KOPT-K1 (cell line): ENCODE measurements around the gene SLC25A33.

ENCODE experiments used
- H3K27ac ChIP-seq: fragments of 200-600 bp; sonication (generic); 2 replicates; pipeline ENCODE4 v1.5.1; 2016; ENCODE audit warnings: antibody characterized with exemption, mild to moderate bottlenecking, low read depth, low read length; ENCODE audit not compliant: poor library complexity, severe bottlenecking
- H3K36me3 ChIP-seq: fragments of 200-600 bp; sonication (generic); 2 replicates; pipeline ENCODE4 v1.5.1; 2017; ENCODE audit warnings: antibody characterized with exemption, mild to moderate bottlenecking, low read length, moderate library complexity; ENCODE audit not compliant: insufficient read depth
- H3K9me3 ChIP-seq: fragments of 200-600 bp; sonication (generic); 2 replicates; pipeline ENCODE4 v1.5.1; 2017; ENCODE audit warnings: antibody characterized with exemption, low read length, mild to moderate bottlenecking; ENCODE audit not compliant: insufficient read depth, poor library complexity, severe bottlenecking

Gene SLC25A33

DNA sequence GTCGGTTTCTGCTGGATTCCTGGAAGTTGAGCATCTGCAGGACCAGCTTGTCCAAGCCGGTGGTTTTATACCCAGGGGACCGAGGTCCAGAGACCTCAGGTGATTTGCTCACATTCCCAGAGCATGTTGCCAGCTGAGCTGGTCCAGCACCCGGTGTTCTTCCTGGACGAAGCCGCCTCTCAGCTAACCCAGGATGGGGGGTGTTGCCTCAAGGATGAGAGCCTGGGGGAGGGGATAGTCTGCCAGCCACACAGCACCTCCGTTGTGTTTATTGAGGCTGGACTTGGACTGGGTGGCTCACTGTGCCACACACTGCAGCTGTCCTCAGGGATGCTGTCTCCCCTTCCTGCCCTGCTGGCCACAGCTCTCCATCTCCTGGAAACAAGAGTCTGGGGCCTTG, 50.9 kb downstream of the SLC25A33 start:
- Histone ChIP-seq H3K36me3 (peaks cover 23% of the 10 kb centered on the region), H3K9me3 (no peaks in the 10 kb centered on the region), H3K27ac (peak overlapping the region; percentile 62)

DNA sequence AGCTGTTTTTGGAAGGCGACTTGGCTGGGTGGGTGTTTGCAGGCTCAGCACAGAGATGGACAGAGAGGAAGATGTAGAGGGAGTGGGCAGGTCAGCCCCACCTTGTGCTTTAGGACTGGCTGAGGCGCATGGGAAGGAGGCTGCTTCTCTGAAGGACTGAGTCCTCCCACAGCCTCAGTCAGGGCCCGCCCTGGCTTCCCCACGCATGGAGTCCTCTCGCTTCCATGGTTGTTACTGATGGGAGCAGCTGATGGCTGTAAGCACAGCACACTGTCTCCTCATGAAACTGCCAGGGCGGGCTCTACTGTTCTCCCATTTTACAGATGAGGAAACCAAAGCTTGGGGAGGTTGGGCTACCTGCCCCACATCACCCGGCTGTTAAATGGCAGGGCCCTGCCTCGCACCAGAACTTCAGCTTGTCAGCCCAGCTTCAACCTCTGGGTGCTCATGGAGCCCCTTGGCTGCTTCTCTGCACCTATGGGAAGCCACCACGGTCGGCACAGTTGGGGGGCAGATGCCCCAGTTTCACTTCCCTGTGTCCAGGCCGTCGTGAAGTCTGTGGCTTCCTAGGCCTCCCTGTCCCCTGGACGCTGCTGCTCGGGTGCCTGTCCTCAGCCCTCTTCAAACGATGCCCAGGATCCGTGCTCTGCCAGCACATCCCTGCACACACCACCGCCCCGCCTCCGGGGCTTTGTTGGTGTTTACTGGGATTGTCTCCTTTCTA, 51.8 kb downstream of the SLC25A33 start:
- Histone ChIP-seq H3K36me3 (peaks cover 32% of the 10 kb centered on the region), H3K9me3 (no peaks in the 10 kb centered on the region), H3K27ac (no peak overlapping the region)

DNA sequence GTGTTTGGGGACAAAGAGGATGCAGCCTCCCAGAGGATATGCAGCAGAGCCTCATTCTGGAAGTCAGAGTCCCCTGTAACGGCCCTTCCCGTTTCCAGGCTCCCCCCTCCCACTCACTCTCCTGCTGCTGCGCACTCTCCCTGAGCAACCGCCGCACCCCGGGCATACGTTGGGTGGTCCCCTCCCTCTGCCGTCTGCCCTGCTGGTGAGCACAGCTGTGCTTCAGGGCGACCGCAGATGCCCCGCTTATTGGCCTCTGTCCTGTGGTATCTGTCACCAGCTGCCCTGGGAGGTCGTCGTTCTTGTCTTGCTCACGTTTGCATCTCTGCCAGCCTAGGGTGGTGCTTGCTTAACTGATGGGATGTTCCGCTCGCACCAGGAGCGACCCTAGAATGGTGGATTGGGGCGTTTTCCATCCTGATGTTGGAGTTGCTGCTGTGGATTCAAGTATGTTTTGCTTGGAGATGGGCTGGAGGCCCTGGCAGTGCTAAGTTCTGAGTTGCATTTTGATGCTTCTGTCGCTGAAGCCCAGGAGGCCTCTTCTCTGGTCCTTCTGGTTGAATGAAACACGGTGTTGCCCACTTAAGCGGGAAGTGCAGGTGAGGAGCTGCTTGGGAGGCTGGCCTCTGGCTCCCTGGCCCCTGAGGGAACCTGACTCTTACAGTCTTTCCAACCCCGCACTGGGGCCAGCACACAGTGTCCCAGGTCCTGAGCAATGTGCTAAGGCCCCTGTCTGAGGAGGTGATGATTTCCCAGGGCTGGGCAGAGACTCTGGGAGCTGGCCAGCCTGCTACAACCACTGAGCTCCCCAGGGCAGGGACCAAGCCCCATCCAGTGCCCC, 52.6 kb downstream of the SLC25A33 start:
- no peak overlapping the region for H3K27ac ChIP-seq
- H3K36me3 ChIP-seq, result peaks cover 40% of the 10 kb centered on the region
- no peaks in the 10 kb centered on the region for H3K9me3 ChIP-seq

DNA sequence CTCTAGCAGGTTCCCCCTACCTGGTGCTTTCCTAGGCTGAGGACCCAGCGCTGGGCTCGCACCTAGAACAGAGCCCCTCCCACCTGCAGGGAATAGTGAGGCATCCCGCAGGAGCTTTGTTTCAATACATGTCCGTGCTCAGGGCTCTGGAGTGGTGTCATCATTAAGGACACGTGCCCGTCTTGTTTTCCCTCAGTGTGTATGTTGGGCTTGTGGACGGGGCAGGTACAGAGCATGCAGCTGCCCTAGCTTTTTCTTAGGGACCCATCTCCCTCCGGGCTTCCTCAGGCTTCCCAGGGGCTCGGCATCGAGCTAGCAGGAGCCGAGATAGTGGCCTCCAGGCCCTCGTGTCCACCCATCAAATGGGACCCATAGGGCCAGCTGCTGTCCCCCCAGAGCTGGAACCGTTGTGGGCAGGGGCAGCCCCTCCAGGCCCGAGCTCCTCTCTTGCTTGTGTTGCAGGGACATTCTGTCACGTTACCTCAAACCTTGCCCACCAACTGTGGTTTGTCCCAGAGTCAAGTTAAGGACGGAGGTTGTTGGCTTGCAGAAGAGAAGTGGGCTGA, 53.3 kb downstream of the SLC25A33 start:
- Histone ChIP-seq H3K9me3 (no peaks in the 10 kb centered on the region), H3K36me3 (peaks cover 47% of the 10 kb centered on the region), H3K27ac (no peak overlapping the region)

DNA sequence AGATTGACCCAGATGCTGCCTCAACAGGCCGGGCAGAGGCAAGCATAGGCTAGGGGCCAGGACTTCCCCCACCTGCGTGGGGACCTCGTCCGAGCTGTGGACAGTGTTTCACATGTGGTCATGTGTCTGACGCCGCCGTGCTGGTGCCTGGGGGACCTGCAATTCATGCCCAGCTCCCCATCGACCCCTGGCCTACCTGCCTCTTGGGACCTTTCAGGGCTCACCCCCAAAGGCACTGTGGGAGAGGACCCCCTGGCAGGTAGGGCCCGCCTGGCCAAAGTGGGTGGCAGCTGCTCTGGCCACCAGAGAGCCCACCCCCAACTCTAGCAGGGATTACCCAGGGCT, 53.9 kb downstream of the SLC25A33 start:
- Histone ChIP-seq H3K36me3 (peaks cover 52% of the 10 kb centered on the region), H3K27ac (no peak overlapping the region), H3K9me3 (no peaks in the 10 kb centered on the region)

DNA sequence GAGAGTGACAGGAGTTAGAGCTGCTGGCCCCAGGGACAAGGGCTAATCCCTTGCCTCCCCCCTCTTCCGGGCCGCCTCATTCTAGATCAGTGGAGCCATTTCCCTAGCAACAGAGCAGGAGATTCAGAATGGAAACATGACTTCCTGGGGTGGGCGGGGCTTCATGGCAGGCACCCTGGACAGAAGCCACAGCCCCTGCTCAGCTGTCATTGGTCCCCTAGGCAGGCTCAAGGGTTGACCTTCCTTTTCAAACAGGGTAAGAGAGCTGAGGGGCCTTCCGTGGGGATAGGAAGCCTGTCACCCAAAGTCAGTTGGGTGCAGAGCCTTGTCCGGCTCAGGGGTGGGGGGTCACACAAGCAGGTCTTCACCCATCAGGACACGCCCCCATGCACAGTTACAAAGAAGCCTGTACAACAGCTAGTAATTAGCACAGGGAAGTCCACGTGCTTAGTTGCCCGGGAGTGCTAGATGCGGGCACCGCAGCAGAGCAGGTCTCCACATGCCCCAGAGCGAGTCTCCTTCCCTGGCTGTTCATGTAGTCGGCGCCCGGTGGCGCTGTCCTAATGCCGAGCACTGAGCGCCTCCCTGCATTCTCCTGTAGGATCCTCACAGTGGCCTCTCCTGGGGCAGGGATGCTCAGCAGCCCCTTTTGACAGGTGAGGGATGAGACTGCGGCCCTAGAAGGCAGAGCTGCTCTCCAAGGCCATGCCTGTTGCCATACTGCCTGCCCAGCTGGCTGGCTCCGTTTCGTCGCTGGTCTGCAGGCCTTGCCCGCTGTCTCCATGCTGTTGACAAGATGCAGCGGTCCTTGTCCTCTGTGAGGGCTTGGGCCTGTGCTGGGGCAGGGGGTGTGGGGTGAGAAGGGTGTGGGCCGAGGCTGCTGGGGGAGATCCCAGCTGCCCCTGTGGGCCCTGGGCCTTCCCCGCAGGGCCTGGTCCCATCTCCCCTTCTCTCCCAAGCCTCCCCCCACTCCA, 54.5 kb downstream of the SLC25A33 start:
- H3K36me3 ChIP-seq, result peaks cover 59% of the 10 kb centered on the region
- H3K27ac ChIP-seq, result no peak overlapping the region
- no peaks in the 10 kb centered on the region for H3K9me3 ChIP-seq

DNA sequence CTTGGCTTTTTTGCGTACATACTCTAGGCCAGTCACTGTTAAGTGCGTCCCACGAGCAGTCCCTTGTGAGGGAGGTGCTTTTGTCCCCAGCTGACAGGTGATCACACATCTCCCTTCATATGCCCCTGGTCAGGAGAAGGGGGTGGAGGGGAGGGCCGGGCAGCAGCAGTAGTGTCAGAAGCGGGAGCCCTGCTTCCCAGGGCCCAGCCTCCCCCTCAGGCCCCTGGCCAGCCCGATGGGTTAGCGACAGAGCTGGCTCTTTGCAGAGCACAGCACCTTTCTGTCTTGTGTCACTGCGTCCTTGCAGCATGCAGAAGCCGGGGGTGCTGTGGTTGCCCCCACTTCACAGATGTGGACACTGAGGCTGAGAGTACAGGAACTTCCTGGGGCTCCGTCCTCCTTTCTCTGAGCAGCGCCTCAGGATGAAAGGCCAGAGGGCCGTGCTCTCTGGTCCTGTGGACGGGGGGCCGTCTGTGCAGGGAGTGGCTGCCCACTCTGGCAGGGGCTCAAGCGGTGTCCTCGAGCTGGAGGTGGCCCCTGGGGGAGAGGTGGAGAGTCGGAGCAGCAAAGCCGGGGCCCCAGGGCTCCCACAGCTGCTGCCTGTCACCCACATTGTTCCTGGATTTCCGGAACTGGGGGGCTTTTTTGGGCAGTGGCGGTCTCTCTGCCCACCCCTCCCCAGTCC, 55.3 kb downstream of the SLC25A33 start:
- Histone ChIP-seq H3K9me3 (no peaks in the 10 kb centered on the region), H3K27ac (no peak overlapping the region), H3K36me3 (peaks cover 67% of the 10 kb centered on the region)

DNA sequence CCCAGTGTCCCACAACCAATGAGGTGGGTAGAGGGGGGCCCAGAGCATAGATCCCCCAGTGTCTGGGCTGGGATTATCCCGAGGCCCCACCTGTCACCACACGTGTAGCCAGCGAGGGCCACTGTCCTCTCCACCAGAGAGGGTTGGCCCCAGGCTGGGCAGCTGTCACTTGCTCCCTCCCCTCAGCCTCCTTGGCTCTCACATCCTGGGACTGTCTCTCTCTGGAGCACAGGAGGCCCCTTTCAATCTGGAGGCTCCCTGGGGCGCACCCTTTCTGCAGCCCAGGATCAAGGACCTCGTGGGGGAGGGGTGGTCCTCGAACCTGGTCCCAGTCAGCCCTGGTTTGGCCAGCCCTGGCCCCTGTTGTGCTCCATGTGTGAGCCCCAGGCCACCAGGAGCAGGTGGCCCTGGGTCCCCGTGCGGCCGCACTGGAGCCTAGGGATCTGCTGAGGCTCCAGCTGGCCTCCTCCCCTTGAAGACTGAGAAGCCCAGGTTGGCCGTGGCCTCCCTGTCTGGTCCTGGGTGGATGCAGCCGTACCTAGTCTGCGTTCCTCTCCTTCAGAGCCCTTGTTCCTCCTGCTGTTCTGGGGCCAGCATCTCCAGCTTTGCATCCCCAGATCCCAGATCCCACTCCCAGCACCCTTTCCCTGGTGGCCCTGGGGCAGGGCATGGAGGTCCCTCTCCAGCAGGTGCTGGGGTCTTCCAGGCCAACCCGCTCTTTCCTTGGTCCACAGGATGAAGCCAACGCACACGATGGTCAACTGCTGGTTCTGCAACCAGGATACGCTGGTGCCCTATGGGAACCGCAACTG, 56.1 kb downstream of the SLC25A33 start:
- Histone ChIP-seq H3K27ac (no peak overlapping the region), H3K36me3 (peaks cover 75% of the 10 kb centered on the region), H3K9me3 (no peaks in the 10 kb centered on the region)

DNA sequence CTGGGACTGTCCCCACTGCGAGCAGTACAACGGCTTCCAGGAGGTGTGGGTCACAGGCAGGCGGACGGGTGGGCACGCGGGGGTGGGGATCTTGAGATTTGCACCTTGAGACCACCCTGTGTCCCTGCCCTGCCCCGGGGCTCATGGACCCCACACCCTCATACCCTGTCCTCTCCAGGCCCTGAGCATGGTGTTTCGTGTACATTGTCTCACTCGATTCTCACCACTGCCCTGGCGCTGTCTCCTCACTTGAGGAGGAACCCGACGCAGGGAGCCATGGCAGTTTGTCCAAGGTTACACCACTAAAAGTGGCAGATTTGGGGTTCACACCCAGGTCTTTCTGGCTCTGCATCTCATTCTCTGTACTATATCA, 56.7 kb downstream of the SLC25A33 start:
- H3K36me3 ChIP-seq, result peaks cover 76% of the 10 kb centered on the region
- H3K27ac ChIP-seq, result no peak overlapping the region

DNA sequence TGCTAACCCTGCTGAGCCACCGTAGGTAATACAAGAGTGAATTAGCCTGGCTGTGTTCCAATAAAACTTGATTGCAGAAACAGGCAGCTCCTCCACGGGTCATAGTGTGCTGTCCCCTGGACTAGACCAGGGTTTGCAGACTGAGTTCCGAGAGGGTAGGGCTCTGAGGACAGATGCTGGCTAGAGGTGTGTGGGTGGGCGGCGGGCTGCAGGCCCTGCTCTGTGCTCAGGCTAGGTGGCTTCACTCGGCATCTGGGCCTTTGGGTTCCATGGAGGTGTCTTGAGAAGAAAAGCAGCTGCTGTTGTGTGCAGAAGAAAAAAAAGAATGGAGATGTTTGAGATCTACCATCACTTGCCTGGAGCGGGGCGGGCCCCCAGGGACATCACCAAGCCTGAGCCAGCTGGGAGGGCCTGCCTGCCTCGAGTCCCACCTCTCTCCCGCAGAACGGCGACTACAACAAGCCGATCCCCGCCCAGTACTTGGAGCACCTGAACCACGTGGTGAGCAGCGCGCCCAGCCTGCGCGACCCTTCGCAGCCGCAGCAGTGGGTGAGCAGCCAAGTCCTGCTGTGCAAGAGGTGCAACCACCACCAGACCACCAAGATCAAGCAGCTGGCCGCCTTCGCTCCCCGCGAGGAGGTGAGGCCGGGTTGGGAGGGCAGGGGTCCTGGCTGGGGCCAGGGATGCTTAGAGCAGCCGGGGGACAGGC, 57.3 kb downstream of the SLC25A33 start:
- H3K36me3 ChIP-seq, result peaks cover 76% of the 10 kb centered on the region
- H3K27ac ChIP-seq, result no peak overlapping the region
- H3K9me3 ChIP-seq, result no peaks in the 10 kb centered on the region

More for the DNA sequence above, 56.7 kb downstream of the SLC25A33 start:
- H3K9me3 ChIP-seq, result no peaks in the 10 kb centered on the region

DNA sequence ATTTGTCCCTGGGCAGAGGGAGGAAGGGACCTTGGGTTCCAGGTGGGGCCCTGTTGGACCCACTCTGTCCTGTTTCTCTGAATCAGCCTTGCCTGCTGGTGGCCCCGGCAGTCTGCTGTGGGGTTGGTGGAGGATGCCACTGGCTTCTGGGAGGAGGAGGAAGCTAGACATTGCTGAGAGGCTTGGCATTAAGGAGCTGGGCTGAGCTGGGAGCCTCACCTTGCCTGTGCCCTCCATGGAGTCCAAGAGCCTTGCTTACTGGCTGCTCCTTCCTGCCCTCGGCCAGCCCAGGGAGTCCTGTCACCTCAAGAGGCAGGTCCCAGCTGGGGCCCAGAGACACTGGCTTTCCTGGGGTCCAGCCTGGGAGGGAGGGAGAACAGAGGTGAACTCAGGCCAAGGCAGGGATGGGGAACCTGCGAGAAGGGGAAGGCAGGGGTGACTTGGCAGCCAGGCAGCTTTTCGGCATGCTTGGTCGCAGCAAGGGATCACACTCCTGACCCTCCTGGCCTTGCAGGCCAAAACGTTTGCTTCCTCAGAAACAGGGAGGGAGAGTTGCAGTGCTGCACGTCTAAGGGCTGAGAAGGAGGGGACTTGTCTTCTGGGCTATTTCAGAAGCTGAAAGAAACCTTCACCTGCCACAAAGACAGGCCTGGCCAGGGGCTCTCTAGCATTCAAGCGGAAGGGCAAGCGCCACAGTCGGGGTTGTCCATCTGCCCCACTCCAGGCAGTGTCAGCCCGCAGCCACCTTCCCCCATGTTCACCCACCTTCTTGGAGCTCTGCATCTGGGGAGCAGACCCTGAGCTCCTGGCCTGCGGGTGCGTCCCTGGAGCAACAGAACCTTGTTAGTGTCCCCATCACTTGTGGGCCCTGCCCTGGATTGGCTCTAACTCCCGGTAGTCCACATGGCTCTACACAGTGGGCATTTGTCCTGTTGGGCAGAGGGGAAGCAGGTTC, 58.4 kb downstream of the SLC25A33 start:
- Histone ChIP-seq H3K36me3 (peaks cover 77% of the 10 kb centered on the region), H3K27ac (no peak overlapping the region), H3K9me3 (no peaks in the 10 kb centered on the region)

DNA sequence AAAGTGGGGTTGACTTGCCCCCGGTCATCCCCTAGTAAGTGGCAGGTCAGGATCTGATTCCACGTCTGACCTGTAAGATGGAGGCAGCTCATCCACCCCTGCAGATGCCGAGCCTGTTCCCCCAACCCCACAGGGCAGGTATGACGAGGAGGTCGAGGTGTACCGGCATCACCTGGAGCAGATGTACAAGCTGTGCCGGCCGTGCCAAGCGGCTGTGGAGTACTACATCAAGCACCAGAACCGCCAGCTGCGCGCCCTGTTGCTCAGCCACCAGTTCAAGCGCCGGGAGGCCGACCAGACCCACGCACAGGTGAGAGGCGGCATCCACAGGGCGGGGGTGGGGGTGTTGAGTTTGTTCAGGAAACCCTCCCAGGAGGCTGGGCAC, 59.0 kb downstream of the SLC25A33 start:
- Histone ChIP-seq H3K9me3 (no peaks in the 10 kb centered on the region), H3K36me3 (peaks cover 83% of the 10 kb centered on the region), H3K27ac (no peak overlapping the region)
